Mesenchymal stem cell (in vitro differentiated cells and primary cell): ENCODE data around the gene ENG. TPM values are rescaled to one million over a fixed set of nuclear protein-coding genes. Genes with fewer than 3 reads are reported as not detected.

Experiments
- DNase-seq: peaks from one replicate; pipeline ENCODE4 v3.0.0-alpha.2; 2013
- H2AFZ ChIP-seq: one replicate; pipeline ENCODE4 v1.6.1; 2013; ENCODE audit warnings: low read depth, mild to moderate bottlenecking, control low read depth, inconsistent platforms, low read length, moderate library complexity
- H2AK5ac ChIP-seq: 2 replicates; pipeline ENCODE4 v1.6.1; 2013; ENCODE audit warnings: low read length, moderate library complexity, mild to moderate bottlenecking, inconsistent platforms; ENCODE audit not compliant: severe bottlenecking
- H2BK120ac ChIP-seq: one replicate; pipeline ENCODE4 v1.6.1; 2013; ENCODE audit warnings: low read depth, mild to moderate bottlenecking, inconsistent platforms, low read length, moderate library complexity
- H2BK12ac ChIP-seq, 2 experiments: one replicate each; pipeline ENCODE4 v1.6.1; 2013; ENCODE audit warnings: inconsistent platforms in 2 of 2, low read length in 2 of 2, mild to moderate bottlenecking in 2 of 2, moderate library complexity in 2 of 2, control low read depth in 1 of 2
- H2BK15ac ChIP-seq: one replicate; pipeline ENCODE4 v1.6.1; 2013; ENCODE audit warnings: mild to moderate bottlenecking, low read depth, inconsistent platforms; ENCODE audit not compliant: poor library complexity, severe bottlenecking
- H2BK5ac ChIP-seq: 2 replicates; pipeline ENCODE4 v1.6.1; 2013; ENCODE audit warnings: low read depth, mild to moderate bottlenecking, low read length, control low read depth, inconsistent platforms; ENCODE audit not compliant: poor library complexity, severe bottlenecking
- H3K14ac ChIP-seq, 2 experiments: one replicate each; pipeline ENCODE4 v1.6.1; 2013; ENCODE audit warnings: inconsistent platforms in 2 of 2, low read length in 2 of 2, control low read depth in 1 of 2, mild to moderate bottlenecking in 1 of 2, moderate library complexity in 1 of 2
- H3K18ac ChIP-seq, 2 experiments: one replicate each; pipeline ENCODE4 v1.6.1; 2013; ENCODE audit warnings: inconsistent platforms in 2 of 2, low read length in 2 of 2, control low read depth in 1 of 2, low read depth in 1 of 2, mild to moderate bottlenecking in 1 of 2
- H3K23ac ChIP-seq, 2 experiments: one replicate each; pipeline ENCODE4 v1.6.1; 2013; ENCODE audit warnings: inconsistent platforms in 2 of 2, low read length in 2 of 2, mild to moderate bottlenecking in 2 of 2, moderate library complexity in 2 of 2, control low read depth in 1 of 2
- H3K27ac ChIP-seq: 2 replicates; pipeline ENCODE4 v1.5.1; 2013; ENCODE audit warnings: mild to moderate bottlenecking, moderate library complexity, low read length, control low read depth, inconsistent platforms; ENCODE audit not compliant: poor library complexity, severe bottlenecking
- H3K27me3 ChIP-seq, 2 experiments: 2 replicates each; pipeline versions ENCODE4 v1.6.1 to v1.7.0; 2013; ENCODE audit warnings: low read length in 2 of 2, mild to moderate bottlenecking in 2 of 2, moderate library complexity in 2 of 2, control low read depth in 1 of 2, inconsistent platforms in 1 of 2; ENCODE audit not compliant: control insufficient read depth in 1 of 2, insufficient read depth in 1 of 2
- H3K36me3 ChIP-seq, 2 experiments: 2 replicates each; pipeline versions ENCODE4 v1.6.1 to v1.7.0; 2013; ENCODE audit warnings: low read length in 2 of 2, control low read depth in 1 of 2, inconsistent platforms in 1 of 2, low read depth in 1 of 2, mild to moderate bottlenecking in 1 of 2; ENCODE audit not compliant: insufficient read depth in 2 of 2, control insufficient read depth in 1 of 2
- H3K4ac ChIP-seq, 2 experiments: one replicate each; pipeline ENCODE4 v1.6.1; 2013; ENCODE audit warnings: inconsistent platforms in 2 of 2, low read length in 2 of 2, mild to moderate bottlenecking in 2 of 2, moderate library complexity in 2 of 2, control low read depth in 1 of 2, low read depth in 1 of 2
- H3K4me1 ChIP-seq: 2 replicates; pipeline ENCODE4 v1.6.1; 2013; ENCODE audit warnings: low read depth, low read length, control low read depth; ENCODE audit not compliant: control insufficient read depth, insufficient read depth
- H3K4me2 ChIP-seq: 2 replicates; pipeline ENCODE4 v1.6.1; 2013; ENCODE audit warnings: low read length, mild to moderate bottlenecking, inconsistent platforms; ENCODE audit not compliant: poor library complexity, severe bottlenecking
- H3K4me3 ChIP-seq, 2 experiments: 2 replicates each; pipeline versions ENCODE4 v1.5.1 to v1.7.0; 2013; ENCODE audit warnings: low read length in 2 of 2, mild to moderate bottlenecking in 2 of 2, control low read depth in 1 of 2, low read depth in 1 of 2; ENCODE audit not compliant: insufficient read depth in 1 of 2
- H3K79me1 ChIP-seq: replicated peaks from 2 replicates; pipeline ENCODE4 v1.6.1; 2013; ENCODE audit warnings: mild to moderate bottlenecking, control low read depth, low read length, inconsistent platforms; ENCODE audit not compliant: poor library complexity, severe bottlenecking
- H3K9ac ChIP-seq: 2 replicates; pipeline ENCODE4 v1.7.0; 2013; ENCODE audit warnings: mild to moderate bottlenecking, low read length, moderate library complexity
- H3K9me3 ChIP-seq: 2 replicates; pipeline ENCODE4 v1.7.0; 2013; ENCODE audit warnings: mild to moderate bottlenecking, low read length; ENCODE audit not compliant: control insufficient read depth
- H4K8ac ChIP-seq: one replicate; pipeline ENCODE4 v1.6.1; 2013; ENCODE audit warnings: inconsistent platforms, mild to moderate bottlenecking, low read length, moderate library complexity
- H4K91ac ChIP-seq: one replicate; pipeline ENCODE4 v1.6.1; 2013; ENCODE audit warnings: mild to moderate bottlenecking, low read length, inconsistent platforms
- WGBS: methylation state at CpG from one replicate; pipeline ENCODE4 v1.1.7; 2013; ENCODE audit warnings: mixed read lengths; 5-methylcytosine and 5-hydroxymethylcytosine counted together
- small RNA-seq: library from polyadenylated mRNA; stranded (forward); fragments of <200 nt; extraction: miRNeasy Mini kit (QIAGEN cat#:217004); gene quantifications from one replicate; pipeline ENCODE3, GENCODE V24; 2013; ENCODE audit warnings: low read depth

Gene ENG

DNA sequence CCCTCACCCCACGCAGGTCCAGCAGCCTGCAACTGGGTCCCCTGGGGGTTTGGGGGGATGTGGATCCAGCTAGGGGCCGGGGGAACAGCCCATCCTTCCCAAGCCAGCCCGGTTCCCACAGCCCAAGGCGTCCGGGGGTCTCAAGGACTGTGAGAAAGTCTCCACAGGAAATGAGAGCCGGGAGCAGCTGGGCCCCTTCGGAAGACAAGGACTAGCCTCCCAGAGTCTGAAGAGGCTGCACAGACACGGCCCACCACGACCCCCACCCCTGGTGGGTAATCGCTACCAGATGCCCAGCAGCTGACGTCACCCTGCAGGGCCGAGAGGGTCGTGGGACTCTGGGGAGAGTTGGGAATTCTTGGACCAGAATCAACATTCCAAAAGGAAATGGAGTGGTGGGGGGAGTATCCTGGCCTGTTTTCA, 86.5 kb downstream of the ENG start:
- Histone ChIP-seq H2AK5ac (no peak overlapping the region), H3K4me1 (peaks cover 18% of the 10 kb centered on the region), H4K8ac (peak overlapping the region; percentile 84), H2BK5ac (no peak overlapping the region), H3K23ac (peak overlapping the region in 1 of 2 experiments; percentile 26), H2BK120ac (no peak overlapping the region), H2BK12ac (peak overlapping the region in 1 of 2 experiments; percentile 8), H3K14ac (no peak overlapping the region), H3K9me3 (no peaks in the 10 kb centered on the region), H3K36me3 (no peaks in the 10 kb centered on the region), H3K4ac (peak overlapping the region in 1 of 2 experiments; percentile 35), H3K27me3 (peaks cover 15 to 65% of the 10 kb centered on the region in 2 experiments), H3K4me3 (no peak overlapping the region), H4K91ac (peak overlapping the region; percentile 78), H2AFZ (peak overlapping the region; percentile 43), H3K79me1 (no peaks in the 10 kb centered on the region), H3K4me2 (peak overlapping the region; percentile 26), H3K27ac (no peak overlapping the region), H2BK15ac (peak overlapping the region; percentile 82), H3K18ac (peak overlapping the region in 1 of 2 experiments; percentile 65), H3K9ac (no peak overlapping the region)
- WGBS: 10% methylated on average over 13 of the region's 13 CpGs
- DNase-seq: peak; percentile 72

- H3K9ac ChIP-seq: no peak overlapping the region
- H3K27me3 ChIP-seq: peaks cover 20 to 68% of the 10 kb centered on the region in 2 experiments
- H4K91ac ChIP-seq: no peak overlapping the region
- no peak overlapping the region for H2AFZ ChIP-seq
- H3K9me3 ChIP-seq: no peaks in the 10 kb centered on the region
- H2BK15ac ChIP-seq: peak overlapping the region; percentile 56
- peak overlapping the region in 1 of 2 experiments; percentile 45 for H2BK12ac ChIP-seq
- no peaks in the 10 kb centered on the region for H3K36me3 ChIP-seq
- H2BK120ac ChIP-seq: no peak overlapping the region
- H3K4me3 ChIP-seq: no peak overlapping the region
- no peak overlapping the region for H2AK5ac ChIP-seq
- H3K4me1 ChIP-seq: peaks cover 18% of the 10 kb centered on the region
- H3K14ac ChIP-seq: no peak overlapping the region
- H3K79me1 ChIP-seq: no peaks in the 10 kb centered on the region
- H3K23ac ChIP-seq: no peak overlapping the region
- peak overlapping the region in 1 of 2 experiments; percentile 35 for H3K4ac ChIP-seq
- no peak for DNase-seq
- WGBS: 0% methylated on average over 1 of the region's 3 CpGs
- H3K18ac ChIP-seq: peak overlapping the region; percentile 18 to 65
- H2BK5ac ChIP-seq: no peak overlapping the region
- H3K4me2 ChIP-seq: no peak overlapping the region
- no peak overlapping the region for H3K27ac ChIP-seq
- H4K8ac ChIP-seq: peak overlapping the region; percentile 84
Observed at GRCh38 chr9:127767410-127767809, 87.0 kb downstream of the ENG start.

- Histone ChIP-seq H3K4me2 (no peak overlapping the region), H3K27ac (no peak overlapping the region), H3K14ac (no peak overlapping the region), H2AK5ac (no peak overlapping the region), H2BK12ac (no peak overlapping the region), H4K8ac (no peak overlapping the region), H3K23ac (no peak overlapping the region), H3K9me3 (no peaks in the 10 kb centered on the region), H2AFZ (no peak overlapping the region), H2BK15ac (no peak overlapping the region), H3K4me1 (peaks cover 15% of the 10 kb centered on the region), H3K79me1 (no peaks in the 10 kb centered on the region), H3K4ac (no peak overlapping the region), H3K36me3 (no peaks in the 10 kb centered on the region), H3K4me3 (no peak overlapping the region), H3K18ac (no peak overlapping the region), H2BK5ac (no peak overlapping the region), H3K9ac (no peak overlapping the region), H4K91ac (no peak overlapping the region), H3K27me3 (peaks cover 39 to 77% of the 10 kb centered on the region in 2 experiments), H2BK120ac (no peak overlapping the region)
- 75% methylated on average over 1 of the region's 1 CpG for WGBS
- DNase-seq: no peak
Observed at GRCh38 chr9:127765418-127765817, 89.0 kb downstream of the ENG start.

Small RNA genes within 50 kb of the gene (small RNA-seq; reads per million reads assigned to genes)
- gene MIR4672: 2.3 reads per million
- not detected for gene RF00019
- gene RNA5SP296: not detected
